Thyroid gland (tissue), 4 donors: ENCODE results near the gene ENOX1.

Experiments used
- POLR2A ChIP-seq, 2 donors: fragments of 450-650 bp; IDR thresholded peaks; one replicate each; pipeline ENCODE4 v1.6.1; 2017; ENCODE audit warnings: antibody characterized with exemption in 2 of 2, mild to moderate bottlenecking in 2 of 2, moderate library complexity in 1 of 2
- TF ChIP-seq, protein P1 (sequence below), 6 experiments: fragments of 200-600 bp in 3 of 6; fragments of 450-650 bp in 3 of 6; sonication (generic) in 3 of 6; IDR thresholded peaks; one replicate each; pipeline ENCODE4 v1.5.1; 2016 to 2019; ENCODE audit warnings: antibody characterized with exemption in 6 of 6, mild to moderate bottlenecking in 2 of 6, inconsistent platforms in 1 of 6, moderate library complexity in 1 of 6

DNA sequence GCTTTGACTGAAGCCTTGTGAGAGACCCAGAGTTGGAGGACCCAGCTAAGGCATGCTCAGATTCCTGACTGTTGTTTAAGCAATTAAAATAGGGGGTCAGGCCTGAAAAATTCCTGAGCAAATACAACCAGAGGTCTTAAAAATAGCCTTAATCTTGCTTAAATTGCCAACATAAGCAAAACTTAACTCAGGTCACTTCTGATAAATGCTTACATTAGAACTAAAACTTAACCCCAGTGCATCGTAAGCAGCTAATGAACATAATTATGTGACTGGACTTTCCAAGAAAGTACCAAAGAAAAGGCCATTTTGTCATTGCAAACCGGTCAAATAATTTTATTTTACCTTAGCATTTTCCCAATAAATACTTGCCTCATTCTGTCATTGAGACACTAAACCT lies 294.5 kb downstream of the ENOX1 start:
- TF ChIP-seq, protein P1, sequence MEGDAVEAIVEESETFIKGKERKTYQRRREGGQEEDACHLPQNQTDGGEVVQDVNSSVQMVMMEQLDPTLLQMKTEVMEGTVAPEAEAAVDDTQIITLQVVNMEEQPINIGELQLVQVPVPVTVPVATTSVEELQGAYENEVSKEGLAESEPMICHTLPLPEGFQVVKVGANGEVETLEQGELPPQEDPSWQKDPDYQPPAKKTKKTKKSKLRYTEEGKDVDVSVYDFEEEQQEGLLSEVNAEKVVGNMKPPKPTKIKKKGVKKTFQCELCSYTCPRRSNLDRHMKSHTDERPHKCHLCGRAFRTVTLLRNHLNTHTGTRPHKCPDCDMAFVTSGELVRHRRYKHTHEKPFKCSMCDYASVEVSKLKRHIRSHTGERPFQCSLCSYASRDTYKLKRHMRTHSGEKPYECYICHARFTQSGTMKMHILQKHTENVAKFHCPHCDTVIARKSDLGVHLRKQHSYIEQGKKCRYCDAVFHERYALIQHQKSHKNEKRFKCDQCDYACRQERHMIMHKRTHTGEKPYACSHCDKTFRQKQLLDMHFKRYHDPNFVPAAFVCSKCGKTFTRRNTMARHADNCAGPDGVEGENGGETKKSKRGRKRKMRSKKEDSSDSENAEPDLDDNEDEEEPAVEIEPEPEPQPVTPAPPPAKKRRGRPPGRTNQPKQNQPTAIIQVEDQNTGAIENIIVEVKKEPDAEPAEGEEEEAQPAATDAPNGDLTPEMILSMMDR (IDR thresholded peaks at IDR 0.05) = no peak
- TF ChIP-seq POLR2A (IDR thresholded peaks at IDR 0.05) = no peak
